Endothelial cell of umbilical vein (primary cell): ENCODE results near the gene TMEM203. TPM values are rescaled to one million over a fixed set of nuclear protein-coding genes. Genes with fewer than 3 reads are reported as not detected.

ENCODE experiments used
- BruUV-seq: library from RNA; stranded (reverse); fragments of 400-500 nt; replicated peaks from 2 replicates; lab custom pipeline; 2021; lab: Mats Ljungman, UMichigan
- CTCF ChIA-PET: fragments of 300-600, 350-600 bp; sonication (Branson Sonifier 250); formaldehyde crosslinking; loops from one replicate; lab custom pipeline; 2021; ENCODE audit warnings: antibody characterized with exemption, inconsistent platforms; lab: Charles Lee
- POLR2A ChIA-PET: fragments of 300-600, 350-600 bp; sonication (Branson Sonifier 250); formaldehyde crosslinking; loops from one replicate; lab custom pipeline; 2021; ENCODE audit warnings: antibody characterized with exemption, inconsistent platforms; lab: Charles Lee
- DNase-seq: peaks from one replicate; pipeline ENCODE4 v3.0.0-alpha.2; 2011; ENCODE audit warnings: low read depth, low spot score
- FAIRE-seq: peaks from 2 replicates; lab custom pipeline; 2011; peaks lifted over from hg19 to GRCh38; lab: Jason Lieb, UNC
- H2AFZ ChIP-seq: 2 replicates; pipeline ENCODE4 v1.6.0; 2012; ENCODE audit warnings: low read depth, low read length, control low read depth, inconsistent platforms
- H3K27ac ChIP-seq: 2 replicates; pipeline ENCODE4 v1.5.1; 2011; ENCODE audit warnings: low read depth, mild to moderate bottlenecking, control low read depth, low read length, moderate library complexity; ENCODE audit not compliant: insufficient read depth
- H3K27me3 ChIP-seq, 2 experiments: 2 replicates each; pipeline versions ENCODE4 v1.6.0 to v1.6.1; 2011; ENCODE audit warnings: low read length in 2 of 2, mixed read lengths in 1 of 2; ENCODE audit not compliant: control insufficient read depth in 2 of 2, insufficient read depth in 2 of 2
- H3K36me3 ChIP-seq, 2 experiments: 2 replicates in 1 of 2; 3 replicates in 1 of 2; pipeline ENCODE4 v1.5.1; 2011; ENCODE audit warnings: low read length in 2 of 2, mild to moderate bottlenecking in 1 of 2, moderate library complexity in 1 of 2; ENCODE audit not compliant: control insufficient read depth in 2 of 2, insufficient read depth in 2 of 2; ENCODE audit errors: extremely low read depth in 1 of 2
- H3K4me1 ChIP-seq: 3 replicates; pipeline ENCODE4 v1.5.1; 2011; ENCODE audit warnings: mild to moderate bottlenecking, low read length; ENCODE audit not compliant: control insufficient read depth, insufficient read depth; ENCODE audit errors: extremely low read depth
- H3K4me2 ChIP-seq: 2 replicates; pipeline ENCODE4 v1.6.1; 2011; ENCODE audit warnings: low read length, control low read depth, mixed read lengths; ENCODE audit not compliant: insufficient read depth
- H3K4me3 ChIP-seq, 3 experiments: fragments of 200-600 bp in 1 of 3; sonication (generic), shearing (Covaris generic) in 1 of 3; replicated peaks in 1 of 3; 2 replicates each; pipeline ENCODE4 v1.5.1; 2011 to 2016; ENCODE audit warnings: control low read depth in 3 of 3, low read length in 3 of 3, mild to moderate bottlenecking in 2 of 3, inconsistent platforms in 1 of 3, low read depth in 1 of 3, moderate library complexity in 1 of 3; ENCODE audit not compliant: insufficient read depth in 1 of 3
- H3K79me2 ChIP-seq: 2 replicates; pipeline ENCODE4 v1.6.0; 2012; ENCODE audit warnings: low read length, inconsistent platforms; ENCODE audit not compliant: control insufficient read depth, insufficient read depth
- H3K9ac ChIP-seq: replicated peaks from 2 replicates; pipeline ENCODE3; 2011; ENCODE audit warnings: low read length, control low read depth; ENCODE audit not compliant: insufficient read depth; ENCODE audit errors: extremely low read depth
- H3K9me1 ChIP-seq: replicated peaks from 3 replicates; pipeline ENCODE4 v1.6.0; 2011; ENCODE audit warnings: mild to moderate bottlenecking, low read length; ENCODE audit not compliant: control insufficient read depth, insufficient read depth; ENCODE audit errors: extremely low read depth
- H3K9me3 ChIP-seq: replicated peaks from 2 replicates; pipeline ENCODE4 v1.5.1; 2012; ENCODE audit warnings: low read length, inconsistent platforms; ENCODE audit not compliant: control insufficient read depth, insufficient read depth
- H4K20me1 ChIP-seq: replicated peaks from 2 replicates; pipeline ENCODE3; 2011; ENCODE audit warnings: mild to moderate bottlenecking, low read length; ENCODE audit not compliant: control insufficient read depth, insufficient read depth; ENCODE audit errors: extremely low read depth
- EZH2 ChIP-seq: IDR thresholded peaks from 2 replicates; pipeline ENCODE4 v1.6.1; 2012; ENCODE audit warnings: borderline replicate concordance, low read depth, mild to moderate bottlenecking, moderate library complexity, low read length, inconsistent platforms; ENCODE audit not compliant: severe bottlenecking
- FOS ChIP-seq: IDR thresholded peaks from 2 replicates; pipeline ENCODE4 v1.6.1; 2011; ENCODE audit warnings: mild to moderate bottlenecking, low read length, moderate library complexity, borderline replicate concordance; ENCODE audit not compliant: insufficient read depth
- GATA2 ChIP-seq: IDR thresholded peaks from 2 replicates; pipeline ENCODE4 v1.7.0; 2011; ENCODE audit warnings: low read depth, mild to moderate bottlenecking, moderate library complexity, mixed read lengths, low read length; ENCODE audit not compliant: insufficient read length, insufficient read depth
- JUN ChIP-seq: IDR thresholded peaks from 2 replicates; pipeline ENCODE4 v1.6.1; 2011; ENCODE audit warnings: borderline replicate concordance, low read depth; ENCODE audit not compliant: insufficient read length, insufficient read depth
- MAX ChIP-seq: IDR thresholded peaks from 2 replicates; pipeline ENCODE4 v1.6.1; 2011; ENCODE audit not compliant: insufficient read depth, insufficient read length
- MYC ChIP-seq: IDR thresholded peaks from one replicate; pipeline ENCODE4 v1.6.1; 2011; ENCODE audit warnings: mild to moderate bottlenecking, low read depth, low read length
- POLR2A ChIP-seq: IDR thresholded peaks from 2 replicates; pipeline ENCODE4 v1.6.1; 2012; ENCODE audit warnings: low read depth, mild to moderate bottlenecking, control low read depth, low read length
- POLR2AphosphoS5 ChIP-seq: IDR thresholded peaks from 2 replicates; pipeline ENCODE4 v1.6.1; 2012; ENCODE audit warnings: low read depth, mild to moderate bottlenecking, control low read depth, low read length, moderate library complexity; ENCODE audit not compliant: insufficient read depth
- dilution Hi-C: fragments of 300-500 bp; cut with MboI; formaldehyde crosslinking; loops from one replicate; pipeline ENCODE4 v1.15.0; 2019; ENCODE audit warnings: low sequenced_read_pairs; ENCODE audit not compliant: extremely low pct_ligation_motif_present
- intact Hi-C: fragments of 100-400 bp; cut with micrococcal nuclease; formaldehyde crosslinking; loops from one replicate; pipeline ENCODE4 v1.10.0; 2022
- polyA plus RNA-seq, 4 experiments: library from polyadenylated mRNA; depleted of rRNA in 3 of 4; stranded (reverse) in 3 of 4; unstranded in 1 of 4; fragments of >200 nt; gene quantifications; 2 replicates each; pipeline versions ENCODE4 v1.2.1 to v1.2.3, GENCODE V29; 2011 to 2012; ENCODE audit warnings: missing spikeins in 1 of 4
- total RNA-seq: library from RNA; stranded (reverse); gene quantifications from 2 replicates; pipeline ENCODE4 v1.2.3, GENCODE V29; 2021
- TF ChIP-seq, protein P1 (sequence below), 2 donors: IDR thresholded peaks; 1 replicate in 1 of 2; 2 replicates in 1 of 2; pipeline ENCODE4 v1.5.1; 2011; ENCODE audit warnings: low read length in 2 of 2, mild to moderate bottlenecking in 2 of 2, moderate library complexity in 2 of 2, control low read depth in 1 of 2, inconsistent platforms in 1 of 2, low read depth in 1 of 2; ENCODE audit not compliant: insufficient read depth in 1 of 2; ENCODE audit errors: extremely low read depth in 1 of 2

Gene TMEM203
- total and polyA plus RNA-seq, 2 donors (not counting 3 experiments of a cell fraction or from before 2014, with no cell fraction given) = 29.6 to 39.8 TPM

- H2AFZ ChIP-seq = no peak overlapping the region
- no peak overlapping the region for H3K4me2 ChIP-seq
- DNase-seq = no peak
- no TSS peak for BruUV-seq
- no peaks in the 10 kb centered on the region for H3K9me1 ChIP-seq
- no peak overlapping the region for H3K27ac ChIP-seq
- intact Hi-C loops = loop anchor here (2.0 kb wide), 1 partner anchor 15 kb away; no protein-coding TSS in a partner anchor
- TF ChIP-seq GATA2 (no peak), EZH2 (no peak), MYC (no peak), JUN (no peak), POLR2A (no peak), POLR2AphosphoS5 (no peak), FOS (no peak), MAX (no peak)
- TF ChIP-seq, protein P1, sequence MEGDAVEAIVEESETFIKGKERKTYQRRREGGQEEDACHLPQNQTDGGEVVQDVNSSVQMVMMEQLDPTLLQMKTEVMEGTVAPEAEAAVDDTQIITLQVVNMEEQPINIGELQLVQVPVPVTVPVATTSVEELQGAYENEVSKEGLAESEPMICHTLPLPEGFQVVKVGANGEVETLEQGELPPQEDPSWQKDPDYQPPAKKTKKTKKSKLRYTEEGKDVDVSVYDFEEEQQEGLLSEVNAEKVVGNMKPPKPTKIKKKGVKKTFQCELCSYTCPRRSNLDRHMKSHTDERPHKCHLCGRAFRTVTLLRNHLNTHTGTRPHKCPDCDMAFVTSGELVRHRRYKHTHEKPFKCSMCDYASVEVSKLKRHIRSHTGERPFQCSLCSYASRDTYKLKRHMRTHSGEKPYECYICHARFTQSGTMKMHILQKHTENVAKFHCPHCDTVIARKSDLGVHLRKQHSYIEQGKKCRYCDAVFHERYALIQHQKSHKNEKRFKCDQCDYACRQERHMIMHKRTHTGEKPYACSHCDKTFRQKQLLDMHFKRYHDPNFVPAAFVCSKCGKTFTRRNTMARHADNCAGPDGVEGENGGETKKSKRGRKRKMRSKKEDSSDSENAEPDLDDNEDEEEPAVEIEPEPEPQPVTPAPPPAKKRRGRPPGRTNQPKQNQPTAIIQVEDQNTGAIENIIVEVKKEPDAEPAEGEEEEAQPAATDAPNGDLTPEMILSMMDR (IDR thresholded peaks at IDR 0.05; ENCODE audit: extremely low read depth in 1 of 2, insufficient read depth in 1 of 2, low read depth in 1 of 2, low read length in 2 of 2) = no peak
- no peaks in the 10 kb centered on the region for H3K79me2 ChIP-seq
- no peak for FAIRE-seq
- H3K4me1 ChIP-seq = peaks cover 18% of the 10 kb centered on the region
- peak overlapping the region in 1 of 3 experiments; percentile 44 for H3K4me3 ChIP-seq
- no peaks in the 10 kb centered on the region for H4K20me1 ChIP-seq
- H3K9me3 ChIP-seq = no peaks in the 10 kb centered on the region
- no peaks in the 10 kb centered on the region for H3K27me3 ChIP-seq
- dilution Hi-C loops = no loop called here
- H3K9ac ChIP-seq = no peak overlapping the region
- ChIA-PET CTCF (interaction anchor here (1.5 to 6.3 kb wide), 3 partner anchors 15 to 21 kb away, joined by 3 to 63 read pairs (median 9); partner anchors contain the start of genes NDOR1, TMEM203 and TPRN), POLR2A (interaction anchor here (0.5 kb wide), 1 partner anchor 74 kb away, joined by 5 read pairs; no protein-coding TSS in a partner anchor)
- H3K36me3 ChIP-seq = peaks cover 0 to 1% of the 10 kb centered on the region in 2 experiments
Observed at GRCh38 chr9:137221506-137222111, 16.2 kb upstream of the TMEM203 start.
